ENCODE data around the gene LYZL2. TPM values are rescaled to one million over a fixed set of nuclear protein-coding genes. Genes with fewer than 3 reads are reported as not detected.
"Not testable (repeated sequence)": the region's sequence is repeated elsewhere in the genome, so short reads cannot be mapped to it uniquely, and the experiment has no call there.

The LYZL2 gene
- total and polyA plus RNA-seq, 2 donors (not counting 3 experiments of a cell fraction or from before 2014, with no cell fraction given), result not detected

DNA sequence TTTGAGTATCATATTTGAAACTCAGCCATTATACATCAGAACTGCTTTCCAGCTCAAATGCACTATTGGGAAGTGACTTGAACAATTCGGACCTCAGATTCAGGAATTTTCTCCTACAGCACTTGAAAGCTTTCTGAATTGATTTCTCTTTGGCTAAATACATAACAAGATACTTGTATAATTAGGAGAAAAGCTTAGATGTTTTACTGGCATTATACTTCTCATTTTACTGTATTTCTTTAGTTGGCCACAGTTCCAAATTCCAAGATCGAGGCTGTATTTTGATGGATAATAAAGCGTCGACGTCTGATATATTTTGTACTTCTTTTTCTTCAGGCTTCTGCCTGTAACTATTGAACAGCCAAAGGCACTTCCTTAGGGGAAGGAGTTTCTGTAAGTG lies 26.7 kb upstream of the LYZL2 start:
- POLR2A ChIA-PET, result no interaction called here
- FAIRE-seq, result no peak
- no peaks in the 10 kb centered on the region for H3K9me1 ChIP-seq (replicated peaks; ENCODE audit: control insufficient read depth, extremely low read depth, insufficient read depth, low read length)

DNA sequence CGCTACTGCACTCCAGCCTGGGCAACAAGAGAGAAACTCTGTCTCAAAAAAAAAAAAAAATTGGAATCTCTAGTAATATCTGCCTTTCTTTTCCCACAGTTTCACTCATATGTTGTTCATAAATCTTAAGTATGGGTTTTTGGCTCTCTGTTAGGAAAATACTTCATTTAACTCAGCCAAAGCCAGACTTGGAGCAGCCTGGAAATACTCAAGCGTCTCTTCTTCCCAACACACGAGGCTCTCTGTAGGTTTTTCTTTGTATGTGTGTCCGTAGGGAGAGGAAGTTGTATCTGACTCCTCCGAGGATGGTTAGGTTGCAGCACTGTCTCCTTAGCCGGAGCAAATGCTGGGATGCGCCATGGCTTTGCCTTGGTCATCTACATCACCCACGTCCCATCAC lies 25.4 kb upstream of the LYZL2 start:
- H3K27ac ChIP-seq (ENCODE audit: insufficient read depth, low read depth, low read length); dilution Hi-C loops (cut with MboI; ENCODE audit: extremely low pct_ligation_motif_present, low sequenced_read_pairs); FAIRE-seq; H3K4me3 ChIP-seq (replicated peaks in 1 of 3; ENCODE audit: insufficient read depth in 1 of 3, low read depth in 1 of 3, low read length in 3 of 3); intact Hi-C loops (cut with micrococcal nuclease); H3K9ac ChIP-seq (replicated peaks; ENCODE audit: extremely low read depth, insufficient read depth, low read length); DNase-seq (ENCODE audit: low read depth, low spot score); H2AFZ ChIP-seq (ENCODE audit: low read depth, low read length); BruUV-seq (replicated peaks); POLR2A ChIA-PET; H3K36me3 ChIP-seq (ENCODE audit: control insufficient read depth in 2 of 2, extremely low read depth in 1 of 2, insufficient read depth in 2 of 2, low read length in 2 of 2); H3K79me2 ChIP-seq (ENCODE audit: control insufficient read depth, insufficient read depth, low read length); H3K9me1 ChIP-seq (replicated peaks; ENCODE audit: control insufficient read depth, extremely low read depth, insufficient read depth, low read length); H3K4me2 ChIP-seq (ENCODE audit: insufficient read depth, low read length); H4K20me1 ChIP-seq (replicated peaks; ENCODE audit: control insufficient read depth, extremely low read depth, insufficient read depth, low read length); H3K9me3 ChIP-seq (replicated peaks; ENCODE audit: control insufficient read depth, insufficient read depth, low read length): not testable (repeated sequence)
- peaks cover 9 to 13% of the 10 kb centered on the region in 2 experiments for H3K27me3 ChIP-seq (ENCODE audit: control insufficient read depth in 2 of 2, insufficient read depth in 2 of 2, low read length in 2 of 2)
- CTCF ChIA-PET, result interaction anchor here (1.2 to 2.9 kb wide), 2 partner anchors 15 to 16 kb away, joined by 3 to 9 read pairs; no protein-coding TSS in a partner anchor
- H3K4me1 ChIP-seq (ENCODE audit: control insufficient read depth, extremely low read depth, insufficient read depth, low read length), result peaks cover 11% of the 10 kb centered on the region

More for the DNA sequence above, 26.7 kb upstream of the LYZL2 start:
- Histone ChIP-seq H3K4me3 (replicated peaks in 1 of 3; ENCODE audit: insufficient read depth in 1 of 3, low read depth in 1 of 3, low read length in 3 of 3) (no peak overlapping the region), H2AFZ (ENCODE audit: low read depth, low read length) (no peak overlapping the region), H4K20me1 (replicated peaks; ENCODE audit: control insufficient read depth, extremely low read depth, insufficient read depth, low read length) (no peaks in the 10 kb centered on the region), H3K36me3 (ENCODE audit: control insufficient read depth in 2 of 2, extremely low read depth in 1 of 2, insufficient read depth in 2 of 2, low read length in 2 of 2) (no peaks in the 10 kb centered on the region), H3K27me3 (ENCODE audit: control insufficient read depth in 2 of 2, insufficient read depth in 2 of 2, low read length in 2 of 2) (peaks cover 9 to 13% of the 10 kb centered on the region in 2 experiments), H3K4me1 (ENCODE audit: control insufficient read depth, extremely low read depth, insufficient read depth, low read length) (peaks cover 6% of the 10 kb centered on the region), H3K9me3 (replicated peaks; ENCODE audit: control insufficient read depth, insufficient read depth, low read length) (no peaks in the 10 kb centered on the region), H3K79me2 (ENCODE audit: control insufficient read depth, insufficient read depth, low read length) (no peaks in the 10 kb centered on the region), H3K4me2 (ENCODE audit: insufficient read depth, low read length) (no peak overlapping the region), H3K9ac (replicated peaks; ENCODE audit: extremely low read depth, insufficient read depth, low read length) (no peak overlapping the region), H3K27ac (ENCODE audit: insufficient read depth, low read depth, low read length) (no peak overlapping the region)
- intact Hi-C loops (cut with micrococcal nuclease), result no loop called here
- no peak for DNase-seq (ENCODE audit: low read depth, low spot score)
- CTCF ChIA-PET, result interaction anchor here (2.9 kb wide), 1 partner anchor 14 kb away, joined by 9 read pairs; no protein-coding TSS in a partner anchor
- TF ChIP-seq GATA2 (IDR thresholded peaks at IDR 0.05; ENCODE audit: insufficient read depth, insufficient read length, low read depth, low read length), result no peak
- TF ChIP-seq JUN (IDR thresholded peaks at IDR 0.05; ENCODE audit: borderline replicate concordance, insufficient read depth, insufficient read length, low read depth), result no peak
- TF ChIP-seq POLR2A (IDR thresholded peaks at IDR 0.05; ENCODE audit: low read depth, low read length), result no peak
- TF ChIP-seq, protein P1, sequence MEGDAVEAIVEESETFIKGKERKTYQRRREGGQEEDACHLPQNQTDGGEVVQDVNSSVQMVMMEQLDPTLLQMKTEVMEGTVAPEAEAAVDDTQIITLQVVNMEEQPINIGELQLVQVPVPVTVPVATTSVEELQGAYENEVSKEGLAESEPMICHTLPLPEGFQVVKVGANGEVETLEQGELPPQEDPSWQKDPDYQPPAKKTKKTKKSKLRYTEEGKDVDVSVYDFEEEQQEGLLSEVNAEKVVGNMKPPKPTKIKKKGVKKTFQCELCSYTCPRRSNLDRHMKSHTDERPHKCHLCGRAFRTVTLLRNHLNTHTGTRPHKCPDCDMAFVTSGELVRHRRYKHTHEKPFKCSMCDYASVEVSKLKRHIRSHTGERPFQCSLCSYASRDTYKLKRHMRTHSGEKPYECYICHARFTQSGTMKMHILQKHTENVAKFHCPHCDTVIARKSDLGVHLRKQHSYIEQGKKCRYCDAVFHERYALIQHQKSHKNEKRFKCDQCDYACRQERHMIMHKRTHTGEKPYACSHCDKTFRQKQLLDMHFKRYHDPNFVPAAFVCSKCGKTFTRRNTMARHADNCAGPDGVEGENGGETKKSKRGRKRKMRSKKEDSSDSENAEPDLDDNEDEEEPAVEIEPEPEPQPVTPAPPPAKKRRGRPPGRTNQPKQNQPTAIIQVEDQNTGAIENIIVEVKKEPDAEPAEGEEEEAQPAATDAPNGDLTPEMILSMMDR (IDR thresholded peaks at IDR 0.05; ENCODE audit: extremely low read depth in 1 of 2, insufficient read depth in 1 of 2, low read depth in 1 of 2, low read length in 2 of 2), result no peak
- no peak for TF ChIP-seq EZH2 (IDR thresholded peaks at IDR 0.05; ENCODE audit: borderline replicate concordance, low read depth, low read length, severe bottlenecking)
- no peak for TF ChIP-seq POLR2AphosphoS5 (IDR thresholded peaks at IDR 0.05; ENCODE audit: insufficient read depth, low read depth, low read length)
- TF ChIP-seq FOS (IDR thresholded peaks at IDR 0.05; ENCODE audit: borderline replicate concordance, insufficient read depth, low read length), result no peak
- dilution Hi-C loops (cut with MboI; ENCODE audit: extremely low pct_ligation_motif_present, low sequenced_read_pairs), result no loop called here
- BruUV-seq (replicated peaks), result no TSS peak
